Sigmoid colon (tissue), 7 donors: ENCODE measurements around the gene IL6ST. TPM values are rescaled to one million over a fixed set of nuclear protein-coding genes. Genes with fewer than 3 reads are reported as not detected.

Experiments
- DNase-seq: peaks from one replicate; pipeline ENCODE4 v3.0.0-alpha.2; 2019
- H3K27ac ChIP-seq, 4 donors: fragments of 200-600 bp; sonication (generic); one replicate each; pipeline ENCODE4 v1.5.1; 2016 to 2019; ENCODE audit warnings: mild to moderate bottlenecking in 1 of 4
- H3K27me3 ChIP-seq, 3 donors: fragments of 200-600 bp; sonication (generic); one replicate each; pipeline ENCODE4 v1.5.1; 2019; ENCODE audit warnings: mild to moderate bottlenecking in 1 of 3
- H3K36me3 ChIP-seq, 4 donors: fragments of 200-600 bp; sonication (generic); one replicate each; pipeline ENCODE4 v1.5.1; 2016 to 2019
- H3K4me1 ChIP-seq, 4 donors: fragments of 200-600 bp; sonication (generic); one replicate each; pipeline ENCODE4 v1.5.1; 2017 to 2019
- H3K4me3 ChIP-seq, 4 donors: fragments of 200-600 bp; sonication (generic); one replicate each; pipeline ENCODE4 v1.5.1; 2017 to 2019; ENCODE audit warnings: mild to moderate bottlenecking in 2 of 4, moderate library complexity in 1 of 4
- H3K9me3 ChIP-seq, 4 donors: fragments of 200-600 bp in 3 of 4; sonication (generic) in 3 of 4; one replicate each; pipeline versions ENCODE4 v1.5.1 to v1.6.1; 2013 to 2019
- CTCF ChIP-seq, 4 experiments: fragments of 450-650 bp in 3 of 4; fragments of 200-600 bp in 1 of 4; IDR thresholded peaks; one replicate each; pipeline ENCODE4 v1.5.1; 2016 to 2019; ENCODE audit warnings: antibody characterized with exemption in 4 of 4, mild to moderate bottlenecking in 3 of 4, moderate library complexity in 2 of 4
- EP300 ChIP-seq, 4 donors: sonication (generic); formaldehyde crosslinking; IDR thresholded peaks; one replicate each; pipeline ENCODE4 v1.6.1; 2017; ENCODE audit warnings: antibody characterized with exemption in 4 of 4
- POLR2A ChIP-seq, 2 donors: fragments of 450-650 bp; IDR thresholded peaks; one replicate each; pipeline ENCODE4 v1.6.1; 2016; ENCODE audit warnings: antibody characterized with exemption in 2 of 2, mild to moderate bottlenecking in 2 of 2, moderate library complexity in 2 of 2
- POLR2AphosphoS5 ChIP-seq, 4 donors: sonication (generic); formaldehyde crosslinking; IDR thresholded peaks; one replicate each; pipeline ENCODE4 v1.6.1; 2017; ENCODE audit warnings: antibody characterized with exemption in 4 of 4
- WGBS, 2 donors: extraction: QIAGEN DNeasy Blood & Tissue Kit; methylation state at CpG; one replicate each; pipeline ENCODE4 v1.1.7; 2013; 5-methylcytosine and 5-hydroxymethylcytosine counted together
- intact Hi-C: fragments of 100-400 bp; cut with DNase I; formaldehyde crosslinking; loops from one replicate; pipeline ENCODE4 v1.15.1; 2023
- polyA plus RNA-seq, 3 donors: library from polyadenylated mRNA; stranded (reverse); fragments of 200-250 nt; gene quantifications; one replicate each; pipeline ENCODE4 v1.2.3, GENCODE V29; 2013
- total RNA-seq, 4 donors: library from RNA; depleted of rRNA; stranded (reverse); fragments of >200 nt; gene quantifications; one replicate each; pipeline ENCODE4 v1.1.0, GENCODE V29; 2016
- donor health status: healthy with polysubstance abuse.
- donor health status: Bipolar disorder and iron deficiency.
- donor health status: healthy.

The IL6ST gene
- total and polyA plus RNA-seq, 7 donors, result 7.4 to 373 (median 206) TPM

GRCh38 chr5:55896663-55897062 lies 98.1 kb downstream of the IL6ST start:
- 90 to 92% methylated on average over 2 of the region's 2 CpGs for WGBS, 2 donors
- H3K36me3 ChIP-seq, result no peaks in the 10 kb centered on the region
- intact Hi-C loops, result no loop called here

GRCh38 chr5:55896238-55896637 lies 98.5 kb downstream of the IL6ST start:
- 99% methylated on average over 2 of the region's 2 CpGs for WGBS, 2 donors
- H3K27me3 ChIP-seq, result no peaks in the 10 kb centered on the region
- intact Hi-C loops, result no loop called here
- no peaks in the 10 kb centered on the region for H3K9me3 ChIP-seq
- no peaks in the 10 kb centered on the region for H3K36me3 ChIP-seq
- TF ChIP-seq POLR2A (IDR thresholded peaks at IDR 0.05), result no peak
- TF ChIP-seq CTCF (IDR thresholded peaks at IDR 0.05), result no peak
- H3K4me1 ChIP-seq, result no peaks in the 10 kb centered on the region
- H3K27ac ChIP-seq, result no peak overlapping the region
- no peak for DNase-seq
- H3K4me3 ChIP-seq, result no peak overlapping the region

More at GRCh38 chr5:55896663-55897062, 98.1 kb downstream of the IL6ST start:
- DNase-seq, result no peak
- H3K4me1 ChIP-seq, result no peaks in the 10 kb centered on the region
- H3K9me3 ChIP-seq, result no peaks in the 10 kb centered on the region
- H3K27ac ChIP-seq, result no peak overlapping the region
- no peak overlapping the region for H3K4me3 ChIP-seq
- H3K27me3 ChIP-seq, result no peaks in the 10 kb centered on the region
- no peak for TF ChIP-seq CTCF (IDR thresholded peaks at IDR 0.05)
- no peak for TF ChIP-seq EP300 (IDR thresholded peaks at IDR 0.05)

GRCh38 chr5:55895346-55895745 lies 99.4 kb downstream of the IL6ST start:
- DNase-seq, result no peak
- no peaks in the 10 kb centered on the region for H3K4me1 ChIP-seq
- no peak overlapping the region for H3K4me3 ChIP-seq
- intact Hi-C loops, result no loop called here
- no peak for TF ChIP-seq POLR2AphosphoS5 (IDR thresholded peaks at IDR 0.05)
- TF ChIP-seq CTCF (IDR thresholded peaks at IDR 0.05), result no peak
- TF ChIP-seq EP300 (IDR thresholded peaks at IDR 0.05), result no peak
- TF ChIP-seq POLR2A (IDR thresholded peaks at IDR 0.05), result no peak
- no peaks in the 10 kb centered on the region for H3K9me3 ChIP-seq
- H3K36me3 ChIP-seq, result no peaks in the 10 kb centered on the region
- WGBS, 2 donors, result 89 to 90% methylated on average over 3 of the region's 3 CpGs
- no peak overlapping the region for H3K27ac ChIP-seq
- no peaks in the 10 kb centered on the region for H3K27me3 ChIP-seq

GRCh38 chr5:55894135-55894534 lies 100.6 kb downstream of the IL6ST start:
- H3K27ac ChIP-seq, result no peak overlapping the region
- intact Hi-C loops, result no loop called here
- DNase-seq, result no peak
- H3K4me1 ChIP-seq, result no peaks in the 10 kb centered on the region
- no peaks in the 10 kb centered on the region for H3K27me3 ChIP-seq
- WGBS, 2 donors, result 60 to 86% methylated on average over 3 of the region's 3 CpGs
- no peaks in the 10 kb centered on the region for H3K36me3 ChIP-seq
- H3K9me3 ChIP-seq, result no peaks in the 10 kb centered on the region
- no peak overlapping the region for H3K4me3 ChIP-seq
- no peak for TF ChIP-seq EP300 (IDR thresholded peaks at IDR 0.05)

GRCh38 chr5:55892479-55892878 lies 102.3 kb downstream of the IL6ST start:
- no peak for DNase-seq
- H3K4me1 ChIP-seq, result no peaks in the 10 kb centered on the region
- H3K27me3 ChIP-seq, result no peaks in the 10 kb centered on the region
- intact Hi-C loops, result no loop called here
- TF ChIP-seq CTCF (IDR thresholded peaks at IDR 0.05) (no peak), POLR2A (IDR thresholded peaks at IDR 0.05) (no peak), POLR2AphosphoS5 (IDR thresholded peaks at IDR 0.05) (no peak), EP300 (IDR thresholded peaks at IDR 0.05) (no peak)
- no peak overlapping the region for H3K4me3 ChIP-seq
- H3K9me3 ChIP-seq, result no peaks in the 10 kb centered on the region
- H3K36me3 ChIP-seq, result no peaks in the 10 kb centered on the region
- 59 to 79% methylated on average over 2 of the region's 2 CpGs for WGBS, 2 donors
- no peak overlapping the region for H3K27ac ChIP-seq
